ENCODE results near the gene XXYLT1. TPM values are rescaled to one million over a fixed set of nuclear protein-coding genes. Genes with fewer than 3 reads are reported as not detected.
"Not testable (repeated sequence)": the region's sequence is repeated elsewhere in the genome, so short reads cannot be mapped to it uniquely, and the experiment has no call there.

XXYLT1 gene
- total RNA-seq, 1 experiment from 2014 or later, result 43.7 TPM

DNA sequence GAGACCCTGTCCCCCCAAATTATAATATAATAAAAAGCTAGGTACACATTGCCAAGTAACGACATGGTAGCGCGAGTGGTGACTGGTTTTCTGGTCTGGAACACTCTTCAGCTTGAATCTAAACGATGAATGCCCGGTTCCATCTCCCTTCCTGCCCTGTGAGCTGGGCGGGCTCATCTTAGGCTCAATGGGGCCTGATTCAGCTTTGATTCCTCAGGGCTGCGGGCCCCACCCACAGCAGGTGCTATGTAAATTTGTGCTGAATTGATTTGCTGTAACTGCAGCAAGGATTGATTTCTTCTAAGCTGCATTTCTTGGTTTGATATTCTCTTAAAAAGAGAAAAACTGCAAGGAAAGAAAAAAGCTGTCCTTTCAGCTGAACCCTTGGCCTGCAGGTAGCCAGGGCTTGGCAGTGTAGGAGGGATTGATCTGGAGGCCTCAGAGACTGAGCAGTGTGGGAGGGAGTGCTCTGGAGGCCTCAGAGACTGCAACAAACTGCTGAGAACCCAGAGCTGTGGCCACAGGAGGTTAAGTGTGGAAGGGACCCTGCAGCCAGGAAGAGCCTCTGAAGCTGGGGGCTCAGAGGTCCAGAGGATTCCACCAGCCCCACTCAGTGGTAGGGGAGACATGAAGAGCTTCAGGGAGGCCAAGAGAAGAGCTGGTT, 231.6 kb downstream of the XXYLT1 start:
- Histone ChIP-seq H3K27me3 (no peaks in the 10 kb centered on the region), H3K9me3 (no peaks in the 10 kb centered on the region)
- DNase-seq, result no peak

GRCh38 chr3:195038161-195038560, 232.8 kb downstream of the XXYLT1 start:
- no peaks in the 10 kb centered on the region for H3K9me3 ChIP-seq
- no peak overlapping the region for H3K4me3 ChIP-seq
- H3K36me3 ChIP-seq, result no peaks in the 10 kb centered on the region
- no peak for DNase-seq
- H3K27me3 ChIP-seq, result no peaks in the 10 kb centered on the region

More for the DNA sequence above, 231.6 kb downstream of the XXYLT1 start:
- no peak overlapping the region for H3K4me3 ChIP-seq
- no peaks in the 10 kb centered on the region for H3K36me3 ChIP-seq

DNA sequence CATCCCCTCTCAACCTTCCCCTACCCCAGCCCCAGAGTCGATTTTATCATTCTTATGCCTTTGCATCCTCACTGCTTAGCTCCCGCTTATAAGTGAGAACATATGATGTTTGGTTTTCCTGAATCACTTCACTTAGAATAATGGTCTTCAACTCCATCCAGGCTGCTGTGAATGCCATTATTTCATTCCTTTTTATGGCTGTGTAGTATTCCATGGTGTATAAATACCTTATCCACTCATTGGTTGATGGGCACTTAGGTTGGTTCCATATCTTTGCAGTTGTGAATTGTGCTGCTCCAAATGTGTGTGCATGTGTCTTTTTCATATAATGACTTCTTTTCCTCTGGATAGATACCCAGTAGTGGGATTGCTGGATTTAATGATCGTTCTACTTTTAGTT, 233.4 kb downstream of the XXYLT1 start:
- H3K4me3 ChIP-seq, H3K9me3 ChIP-seq, H3K36me3 ChIP-seq, DNase-seq, H3K27me3 ChIP-seq: not testable (repeated sequence)

DNA sequence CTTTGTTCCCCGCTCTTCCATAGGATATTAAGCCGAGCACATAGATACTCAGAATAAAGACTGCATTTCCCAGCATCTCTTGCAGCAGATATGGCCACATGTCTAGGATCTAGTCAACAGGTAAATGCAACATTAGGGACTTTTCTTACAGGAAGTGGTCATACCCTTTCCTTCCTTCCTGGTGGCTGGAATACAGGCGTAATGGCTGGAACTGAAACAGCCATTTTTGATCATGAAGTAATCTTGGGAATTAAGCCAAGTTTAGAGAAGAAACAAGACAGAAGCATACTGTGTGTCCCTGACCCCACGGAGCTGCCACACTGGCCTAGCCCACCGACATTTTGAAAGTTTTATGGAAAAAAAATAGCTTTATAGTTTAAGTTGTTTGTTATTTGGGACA, 234.0 kb downstream of the XXYLT1 start:
- no peaks in the 10 kb centered on the region for H3K9me3 ChIP-seq
- no peaks in the 10 kb centered on the region for H3K27me3 ChIP-seq
- H3K4me3 ChIP-seq, result no peak overlapping the region
- H3K36me3 ChIP-seq, result no peaks in the 10 kb centered on the region
- DNase-seq, result no peak

- no peak for DNase-seq
- no peaks in the 10 kb centered on the region for H3K9me3 ChIP-seq
- no peaks in the 10 kb centered on the region for H3K36me3 ChIP-seq
- no peak overlapping the region for H3K4me3 ChIP-seq
- H3K27me3 ChIP-seq, result no peaks in the 10 kb centered on the region
Observed at GRCh38 chr3:195036574-195036973, 234.4 kb downstream of the XXYLT1 start.

GRCh38 chr3:195036203-195036505, 234.8 kb downstream of the XXYLT1 start:
- no peak for DNase-seq
- Histone ChIP-seq H3K4me3 (no peak overlapping the region), H3K36me3 (no peaks in the 10 kb centered on the region), H3K9me3 (no peaks in the 10 kb centered on the region), H3K27me3 (no peaks in the 10 kb centered on the region)

DNA sequence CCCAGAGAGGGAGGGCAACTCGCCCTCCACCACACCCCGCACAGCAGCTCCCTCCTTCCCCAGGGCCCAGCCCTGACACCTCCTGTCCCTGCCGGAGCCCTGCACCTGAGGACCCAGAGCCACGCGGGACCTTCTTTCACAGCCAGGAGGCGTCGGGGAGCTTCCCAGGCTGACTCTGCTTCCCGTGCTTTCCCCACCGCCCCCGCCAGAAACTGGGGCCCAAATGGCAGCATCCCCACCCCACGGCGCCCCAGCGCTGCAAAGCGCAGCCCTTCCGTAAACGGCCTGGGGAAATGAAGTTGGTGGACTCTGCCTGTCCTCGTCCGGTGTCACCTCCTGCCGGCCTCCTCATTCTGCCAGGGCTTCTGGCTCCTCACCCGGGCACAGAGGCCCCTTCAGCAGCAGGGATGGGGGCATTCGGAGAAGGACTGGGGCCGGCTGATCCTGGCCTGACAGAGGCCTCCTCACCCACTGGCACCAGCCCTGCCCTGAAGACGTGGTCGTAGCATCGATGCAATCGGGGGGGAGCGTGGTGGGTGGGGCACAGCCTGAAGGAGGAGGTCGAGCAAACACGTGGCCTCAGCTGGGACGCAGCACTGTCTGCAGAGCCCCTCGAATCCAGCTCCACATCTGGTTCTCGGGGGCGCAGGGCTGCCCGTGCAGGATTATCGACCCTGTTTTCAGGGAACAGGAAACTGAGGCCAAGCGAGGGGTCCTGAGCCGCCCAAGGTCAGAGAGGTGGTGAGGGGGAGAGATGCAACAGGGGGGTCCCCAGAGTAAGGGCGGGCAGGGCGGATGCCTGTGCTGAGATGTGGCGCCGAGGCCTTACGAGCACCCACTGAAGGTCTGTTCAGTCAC, 235.4 kb downstream of the XXYLT1 start:
- H3K27me3 ChIP-seq, result no peaks in the 10 kb centered on the region
- H3K9me3 ChIP-seq, result no peaks in the 10 kb centered on the region
- H3K4me3 ChIP-seq, result no peak overlapping the region
- DNase-seq, result no peak
- H3K36me3 ChIP-seq, result no peaks in the 10 kb centered on the region

DNA sequence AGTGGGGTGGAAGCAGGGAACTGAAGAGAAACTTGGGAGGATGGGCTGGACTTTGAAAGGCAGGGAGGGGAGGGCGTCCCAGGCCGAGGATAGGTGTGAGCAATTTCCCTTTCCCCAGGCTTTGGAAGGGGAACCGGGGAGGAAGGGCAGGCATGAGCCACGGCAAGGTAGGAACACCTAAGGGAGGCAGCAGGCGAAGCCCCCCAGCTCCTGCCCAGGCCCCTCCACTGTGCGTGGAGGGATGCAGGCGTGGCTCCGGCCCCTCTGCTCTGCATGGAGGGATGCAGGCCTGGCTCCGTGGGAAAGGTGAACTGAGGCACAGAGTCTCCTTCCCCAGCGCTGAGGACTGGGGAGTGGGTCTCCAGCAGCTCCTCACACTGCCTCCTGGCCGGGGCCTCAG, 236.4 kb downstream of the XXYLT1 start:
- H3K4me3 ChIP-seq, result no peak overlapping the region
- no peaks in the 10 kb centered on the region for H3K36me3 ChIP-seq
- DNase-seq, result no peak
- H3K9me3 ChIP-seq, result no peaks in the 10 kb centered on the region
- no peaks in the 10 kb centered on the region for H3K27me3 ChIP-seq

DNA sequence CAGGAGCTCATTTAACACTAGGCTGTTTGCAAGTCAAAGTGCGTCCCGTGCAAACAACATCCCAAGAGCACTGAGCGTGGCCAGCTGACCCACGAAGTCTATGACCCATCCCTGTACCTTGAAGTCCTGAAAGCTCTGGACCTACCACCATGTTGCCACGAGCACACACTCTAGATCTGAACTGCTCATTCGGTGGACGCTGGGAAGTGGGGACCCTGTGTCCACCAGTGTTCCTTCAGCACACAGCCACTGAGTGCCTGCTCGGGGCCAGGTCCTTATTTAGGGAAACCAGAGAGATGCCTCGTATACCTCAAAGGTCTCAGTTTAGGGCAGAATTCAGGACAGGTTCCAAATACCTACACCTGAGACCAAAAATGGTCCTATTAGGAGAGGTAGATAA, 236.9 kb downstream of the XXYLT1 start:
- DNase-seq, result no peak
- H3K9me3 ChIP-seq, result no peaks in the 10 kb centered on the region
- no peaks in the 10 kb centered on the region for H3K36me3 ChIP-seq
- H3K4me3 ChIP-seq, result no peak overlapping the region
- no peaks in the 10 kb centered on the region for H3K27me3 ChIP-seq

DNA sequence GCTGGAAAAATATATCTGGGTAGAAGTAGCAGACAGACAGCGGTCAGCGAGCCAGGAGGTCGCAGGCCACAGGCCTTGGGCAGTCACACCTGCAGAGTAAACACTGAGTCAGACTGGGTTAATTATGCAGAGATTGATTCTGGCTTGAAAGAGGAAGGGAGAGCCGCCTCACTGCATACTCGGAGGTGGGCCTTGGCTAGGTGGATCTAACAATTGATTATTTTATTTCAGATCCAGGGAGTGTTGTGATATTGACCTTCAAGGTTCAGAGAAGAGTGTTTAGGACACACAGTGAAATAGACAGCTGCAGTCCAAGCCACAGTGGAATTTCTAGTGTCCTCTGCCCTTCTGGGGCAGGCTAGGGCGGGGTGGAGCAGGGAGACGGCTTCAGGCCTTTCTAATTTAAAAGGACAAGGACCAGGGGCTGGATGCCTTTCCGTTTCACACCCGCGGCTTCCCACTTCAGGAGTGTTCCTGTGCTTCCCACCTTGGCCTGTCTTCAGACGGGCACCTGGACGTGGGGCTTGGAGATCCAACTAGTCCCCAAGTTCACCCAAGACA, 237.3 kb downstream of the XXYLT1 start:
- Histone ChIP-seq H3K4me3 (no peak overlapping the region), H3K27me3 (no peaks in the 10 kb centered on the region), H3K9me3 (no peaks in the 10 kb centered on the region), H3K36me3 (no peaks in the 10 kb centered on the region)
- no peak for DNase-seq

GRCh38 chr3:195032955-195033354, 238.0 kb downstream of the XXYLT1 start:
- Histone ChIP-seq H3K9me3 (no peaks in the 10 kb centered on the region), H3K36me3 (no peaks in the 10 kb centered on the region), H3K27me3 (no peaks in the 10 kb centered on the region), H3K4me3 (no peak overlapping the region)
- no peak for DNase-seq

DNA sequence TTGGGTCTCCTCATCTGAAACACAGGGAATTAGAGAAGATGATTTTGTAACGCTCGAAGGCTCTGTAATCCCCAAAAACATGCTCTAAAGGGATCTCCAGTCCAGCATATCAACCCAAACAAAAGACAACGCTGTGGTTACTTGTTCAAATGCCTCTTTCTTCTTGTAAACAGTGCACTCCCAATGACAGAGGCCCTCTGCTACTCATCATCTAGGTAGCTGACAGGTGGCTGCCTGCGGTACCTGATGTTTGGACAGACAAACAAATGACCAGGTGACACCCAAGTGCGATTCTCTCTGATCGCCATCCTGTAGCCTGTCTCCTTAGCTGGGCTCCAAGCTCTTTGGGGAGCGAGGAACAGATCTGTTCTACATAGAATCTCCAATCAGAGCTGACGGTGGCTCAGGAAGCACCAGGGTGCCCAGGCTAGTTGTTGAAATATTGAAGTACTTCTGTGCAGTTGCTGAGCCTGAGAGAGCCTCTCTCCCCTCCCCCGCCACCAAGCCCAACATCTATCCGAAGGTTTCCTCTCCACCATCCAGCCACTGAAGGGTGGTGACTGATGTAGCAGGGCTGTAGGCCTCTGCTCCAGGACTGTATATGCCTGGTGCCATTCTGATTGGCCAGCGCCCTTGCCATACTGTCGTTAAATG, 238.7 kb downstream of the XXYLT1 start:
- Histone ChIP-seq H3K9me3 (no peaks in the 10 kb centered on the region), H3K4me3 (no peak overlapping the region), H3K27me3 (no peaks in the 10 kb centered on the region), H3K36me3 (no peaks in the 10 kb centered on the region)
- no peak for DNase-seq

GRCh38 chr3:195031574-195032003, 239.4 kb downstream of the XXYLT1 start:
- no peak for DNase-seq
- no peak overlapping the region for H3K4me3 ChIP-seq
- no peaks in the 10 kb centered on the region for H3K27me3 ChIP-seq
- no peaks in the 10 kb centered on the region for H3K36me3 ChIP-seq
- H3K9me3 ChIP-seq, result no peaks in the 10 kb centered on the region

GRCh38 chr3:195030791-195031321, 240.1 kb downstream of the XXYLT1 start:
- Histone ChIP-seq H3K27me3 (no peaks in the 10 kb centered on the region), H3K36me3 (no peaks in the 10 kb centered on the region), H3K4me3 (no peak overlapping the region), H3K9me3 (no peaks in the 10 kb centered on the region)
- DNase-seq, result peak; percentile 22

GRCh38 chr3:195028877-195029606, 241.9 kb downstream of the XXYLT1 start:
- no peaks in the 10 kb centered on the region for H3K27me3 ChIP-seq
- H3K9me3 ChIP-seq, result no peaks in the 10 kb centered on the region
- no peak for DNase-seq
- H3K4me3 ChIP-seq, result no peak overlapping the region
- H3K36me3 ChIP-seq, result no peaks in the 10 kb centered on the region

- no peak for DNase-seq
- H3K36me3 ChIP-seq, result no peaks in the 10 kb centered on the region
- no peak overlapping the region for H3K4me3 ChIP-seq
- H3K9me3 ChIP-seq, result 0 out of 2 replicates have a peak, but pooled peaks cover 2% of the 10 kb centered on the region
- no peaks in the 10 kb centered on the region for H3K27me3 ChIP-seq
Observed at GRCh38 chr3:195025884-195026200, 245.1 kb downstream of the XXYLT1 start.
